ENCODE measurements around the gene MAP4K2.

MAP4K2 gene

GRCh38 chr11:64741375-64742086 is 61.5 kb downstream of the MAP4K2 start:
- DNase-seq (ENCODE audit: low read depth in 2 of 2): no peak

- no peak for DNase-seq (ENCODE audit: low read depth in 2 of 2)
These were observed 63.1 kb downstream of the MAP4K2 start for GRCh38 chr11:64739871-64740270.

- no peak for DNase-seq (ENCODE audit: low read depth in 2 of 2)
These were observed 66.4 kb downstream of the MAP4K2 start for GRCh38 chr11:64736654-64737053.

GRCh38 chr11:64735725-64736259 is 67.2 kb downstream of the MAP4K2 start:
- DNase-seq (ENCODE audit: low read depth in 2 of 2): no peak

Measured in stimulated activated CD4-positive, alpha-beta T cell treated with anti-CD3 and anti-CD28 coated beads, Interleukin-1b, Interleukin-23, amount 100 ng/mL, for 4 hours (primary cell).